ENCODE results near the gene SELL.

SELL gene

GRCh38 chr1:169651035-169651434 is 60.4 kb downstream of the SELL start:
- no peak overlapping the region for H3K4me3 ChIP-seq (ENCODE audit: low read depth, low read length)
- TF ChIP-seq CTCF (IDR thresholded peaks at IDR 0.05; ENCODE audit: insufficient read depth, low read length, missing control alignments), result no peak
- no peak for DNase-seq (ENCODE audit: low read depth, low spot score)
- POLR2A ChIA-PET, result no interaction called here
- CTCF ChIA-PET, result no interaction called here

GRCh38 chr1:169650551-169650950 is 60.9 kb downstream of the SELL start:
- POLR2A ChIA-PET, result no interaction called here
- H3K4me3 ChIP-seq (ENCODE audit: low read depth, low read length), result no peak overlapping the region
- CTCF ChIA-PET, result no interaction called here
- TF ChIP-seq CTCF (IDR thresholded peaks at IDR 0.05; ENCODE audit: insufficient read depth, low read length, missing control alignments), result no peak
- DNase-seq (ENCODE audit: low read depth, low spot score), result no peak

GRCh38 chr1:169648709-169649108 is 62.7 kb downstream of the SELL start:
- no peak for DNase-seq (ENCODE audit: low read depth, low spot score)
- POLR2A ChIA-PET, result no interaction called here
- TF ChIP-seq CTCF (IDR thresholded peaks at IDR 0.05; ENCODE audit: insufficient read depth, low read length, missing control alignments), result no peak
- H3K4me3 ChIP-seq (ENCODE audit: low read depth, low read length), result no peak overlapping the region
- CTCF ChIA-PET, result no interaction called here

- DNase-seq (ENCODE audit: low read depth, low spot score), result no peak
- ChIA-PET POLR2A (no interaction called here), CTCF (no interaction called here)
- no peak overlapping the region for H3K4me3 ChIP-seq (ENCODE audit: low read depth, low read length)
- no peak for TF ChIP-seq CTCF (IDR thresholded peaks at IDR 0.05; ENCODE audit: insufficient read depth, low read length, missing control alignments)
Observed at GRCh38 chr1:169648187-169648586, 63.2 kb downstream of the SELL start.

GRCh38 chr1:169647512-169647911 is 63.9 kb downstream of the SELL start:
- CTCF ChIA-PET, result no interaction called here
- no peak for TF ChIP-seq CTCF (IDR thresholded peaks at IDR 0.05; ENCODE audit: insufficient read depth, low read length, missing control alignments)
- H3K4me3 ChIP-seq (ENCODE audit: low read depth, low read length), result no peak overlapping the region
- no peak for DNase-seq (ENCODE audit: low read depth, low spot score)
- POLR2A ChIA-PET, result no interaction called here

GRCh38 chr1:169644297-169644696 is 67.1 kb downstream of the SELL start:
- ChIA-PET CTCF (no interaction called here), POLR2A (no interaction called here)
- DNase-seq (ENCODE audit: low read depth, low spot score), result no peak
- no peak overlapping the region for H3K4me3 ChIP-seq (ENCODE audit: low read depth, low read length)
- TF ChIP-seq CTCF (IDR thresholded peaks at IDR 0.05; ENCODE audit: insufficient read depth, low read length, missing control alignments), result no peak
